Right ventricle myocardium superior (tissue), 1 donor: ENCODE results near the gene CCDC149. TPM values are rescaled to one million over a fixed set of nuclear protein-coding genes. Genes with fewer than 3 reads are reported as not detected.
A peak's percentile ranks its signal among the peaks of the same experiment; 100 is the strongest.

Source experiments
- ATAC-seq: fragments of 200-7000 bp; cut with Tn5 transposase; one replicate; pipeline ENCODE4 v1.9.1; 2020; ENCODE audit warnings: mild to moderate bottlenecking; ENCODE audit not compliant: poor library complexity
- DNase-seq: peaks from one replicate; pipeline ENCODE4 v3.0.0-alpha.2; 2020
- intact Hi-C: fragments of 100-400 bp; cut with DNase I; formaldehyde crosslinking; loops from one replicate; pipeline ENCODE4 v1.11.2; 2022
- long read RNA-seq: library from polyadenylated mRNA; unstranded; transcript quantifications from one replicate; pipeline ENCODE4 v2.0.0, GENCODE V29; 2021
- total RNA-seq: library from RNA; stranded (reverse); fragmentation: NEBNext Ultra II Directional; extraction: Animal tissue kit (Norgen Biotek cat#: 25700); gene quantifications from one replicate; pipeline ENCODE4 v1.2.1, GENCODE V29; 2021
- donor health status: DM: no; HTN: yes; CAD: no; lungs with severe emphysema.

CCDC149 gene
- total RNA-seq = 10.8 TPM
- long read RNA-seq, transcript CCDC149-204 (12 exons, 3,869 nt) = major isoform, 27 of 33 reads
- long read RNA-seq, partial matches to known transcripts = 0 of 33 reads
- long read RNA-seq, other reads (novel, unspliced or antisense) = 6 of 33 reads

GRCh38 chr4:24912252-24913118 lies at the start of gene CCDC149:
TSS of gene CCDC149 (minus strand) at chr4:24913042. CDS start at chr4:24912864, 178 bp downstream.
- peak; percentile 81 for DNase-seq
- intact Hi-C loops = no loop called here

GRCh38 chr4:24957886-24958285 lies 45.0 kb upstream of the CCDC149 start:
- no peak for DNase-seq
- intact Hi-C loops = no loop called here

More at GRCh38 chr4:24912252-24913118, at the start of gene CCDC149:
- ATAC-seq = peak; percentile 89

GRCh38 chr4:24956763-24957162 lies 43.9 kb upstream of the CCDC149 start:
- DNase-seq = no peak
- intact Hi-C loops = no loop called here
- ATAC-seq = no peak

More at GRCh38 chr4:24957886-24958285, 45.0 kb upstream of the CCDC149 start:
- ATAC-seq = no peak

GRCh38 chr4:24956091-24956490 lies 43.2 kb upstream of the CCDC149 start:
- intact Hi-C loops = no loop called here
- ATAC-seq (no peak), DNase-seq (no peak)

GRCh38 chr4:24952667-24953066 lies 39.8 kb upstream of the CCDC149 start:
- DNase-seq (no peak), ATAC-seq (no peak)
- intact Hi-C loops = no loop called here

- ATAC-seq = peak; percentile 87
- intact Hi-C loops = no loop called here
- no peak for DNase-seq
These were observed 37.1 kb upstream of the CCDC149 start for GRCh38 chr4:24949970-24950369.

GRCh38 chr4:24937917-24938281 lies 25.1 kb upstream of the CCDC149 start:
- intact Hi-C loops = no loop called here
- DNase-seq = no peak
- ATAC-seq = no peak

GRCh38 chr4:24937176-24937916 lies 24.5 kb upstream of the CCDC149 start:
- ATAC-seq (no peak), DNase-seq (no peak)
- intact Hi-C loops = no loop called here

GRCh38 chr4:24935856-24936255 lies 23.0 kb upstream of the CCDC149 start:
- ATAC-seq = no peak
- no peak for DNase-seq
- intact Hi-C loops = no loop called here

- DNase-seq (no peak), ATAC-seq (no peak)
- intact Hi-C loops = no loop called here
These were observed 21.5 kb upstream of the CCDC149 start for GRCh38 chr4:24934311-24934710.

- ATAC-seq = no peak
- no peak for DNase-seq
- intact Hi-C loops = no loop called here
These were observed 20.9 kb upstream of the CCDC149 start for GRCh38 chr4:24933684-24934275.

- ATAC-seq (no peak), DNase-seq (no peak)
- intact Hi-C loops = no loop called here
These were observed 19.8 kb upstream of the CCDC149 start for GRCh38 chr4:24932515-24933225.

- DNase-seq (no peak), ATAC-seq (no peak)
- intact Hi-C loops = no loop called here
These were observed 17.3 kb upstream of the CCDC149 start for GRCh38 chr4:24930151-24930550.

- no peak for DNase-seq
- no peak for ATAC-seq
- intact Hi-C loops = no loop called here
These were observed 15.9 kb upstream of the CCDC149 start for GRCh38 chr4:24928708-24929107.

GRCh38 chr4:24927049-24927448 lies 14.2 kb upstream of the CCDC149 start:
- intact Hi-C loops = no loop called here
- DNase-seq (no peak), ATAC-seq (no peak)

GRCh38 chr4:24924309-24924781 lies 11.5 kb upstream of the CCDC149 start:
- intact Hi-C loops = no loop called here

GRCh38 chr4:24923550-24923949 lies 10.7 kb upstream of the CCDC149 start:
- ATAC-seq (no peak), DNase-seq (no peak)
- intact Hi-C loops = no loop called here

More at GRCh38 chr4:24924309-24924781, 11.5 kb upstream of the CCDC149 start:
- ATAC-seq (no peak), DNase-seq (no peak)

GRCh38 chr4:24923002-24923401 lies 10.2 kb upstream of the CCDC149 start:
- no peak for DNase-seq
- intact Hi-C loops = no loop called here
- ATAC-seq = no peak

- DNase-seq (no peak), ATAC-seq (no peak)
- intact Hi-C loops = no loop called here
These were observed 9.6 kb upstream of the CCDC149 start for GRCh38 chr4:24922416-24922815.
